Stimulated activated CD8-positive, alpha-beta memory T cell treated with anti-CD3 and anti-CD28 coated beads, Interleukin-7, amount 100 ng/mL, for 1 hour (primary cell): ENCODE data around the gene TRIM8.

Experiments used
- DNase-seq, 2 donors: peaks; one replicate each; pipeline ENCODE4 v3.0.0-alpha.2; 2020; ENCODE audit warnings: low read depth in 2 of 2

TRIM8 gene

GRCh38 chr10:102644066-102644645, at the start of gene TRIM8:
Gene TRIM8 (plus strand): TSS chr10:102644479. CDS start chr10:102644618, 139 bp downstream.
- no peak for DNase-seq

- DNase-seq = no peak
These were observed 49.0 kb upstream of the TRIM8 start for GRCh38 chr10:102595293-102595692.

GRCh38 chr10:102595897-102596296, 48.4 kb upstream of the TRIM8 start:
- DNase-seq = no peak

GRCh38 chr10:102596506-102596971, 47.7 kb upstream of the TRIM8 start:
- no peak for DNase-seq

- no peak for DNase-seq
These were observed 46.9 kb upstream of the TRIM8 start for GRCh38 chr10:102597131-102597991.

- DNase-seq = no peak
These were observed 46.0 kb upstream of the TRIM8 start for GRCh38 chr10:102598243-102598642.

- DNase-seq = no peak
These were observed 44.5 kb upstream of the TRIM8 start for GRCh38 chr10:102599565-102600327.

- no peak for DNase-seq
These were observed 43.5 kb upstream of the TRIM8 start for GRCh38 chr10:102600816-102601215.

- DNase-seq = no peak
These were observed 42.6 kb upstream of the TRIM8 start for GRCh38 chr10:102601639-102602038.

GRCh38 chr10:102602272-102603045, 41.8 kb upstream of the TRIM8 start:
- no peak for DNase-seq

- no peak for DNase-seq
These were observed 40.3 kb upstream of the TRIM8 start for GRCh38 chr10:102603946-102604345.

GRCh38 chr10:102604439-102604841, 39.8 kb upstream of the TRIM8 start:
- DNase-seq = no peak

GRCh38 chr10:102605712-102606111, 38.6 kb upstream of the TRIM8 start:
- DNase-seq = no peak

GRCh38 chr10:102608487-102608886, 35.8 kb upstream of the TRIM8 start:
- DNase-seq = no peak

GRCh38 chr10:102610441-102610887, 33.8 kb upstream of the TRIM8 start:
- no peak for DNase-seq

- DNase-seq = no peak
These were observed 32.7 kb upstream of the TRIM8 start for GRCh38 chr10:102611514-102612087.

- peak; percentile 11 to 17 for DNase-seq
These were observed 31.4 kb upstream of the TRIM8 start for GRCh38 chr10:102612964-102613275.

- no peak for DNase-seq
These were observed 31.0 kb upstream of the TRIM8 start for GRCh38 chr10:102613286-102613685.

GRCh38 chr10:102613785-102614184, 30.5 kb upstream of the TRIM8 start:
- DNase-seq = no peak

GRCh38 chr10:102614888-102615287, 29.4 kb upstream of the TRIM8 start:
- no peak for DNase-seq

GRCh38 chr10:102615361-102615760, 28.9 kb upstream of the TRIM8 start:
- DNase-seq = no peak
